Natural killer cell (primary cell): ENCODE data around the gene GMPPA. TPM values are rescaled to one million over a fixed set of nuclear protein-coding genes. Genes with fewer than 3 reads are reported as not detected.

Experiments used
- ATAC-seq, 3 donors: fragments of 150-1000 bp in 2 of 3; fragments of 200-7000 bp in 1 of 3; cut with Tn5 transposase; 1 replicate in 1 of 3; 2 replicates in 2 of 3; pipeline ENCODE4 v1.10.0; 2021; ENCODE audit warnings: mild to moderate bottlenecking in 2 of 3, moderate library complexity in 2 of 3
- DNase-seq, 2 donors: peaks; one replicate each; pipeline versions ENCODE4 v3.0.0 to v3.0.0-alpha.2; 2013 to 2021; ENCODE audit warnings: mixed read lengths in 1 of 2
- H3K27ac ChIP-seq: one replicate; pipeline ENCODE4 v1.5.1; 2013; ENCODE audit warnings: mild to moderate bottlenecking, low read length
- H3K27me3 ChIP-seq: one replicate; pipeline ENCODE4 v1.6.1; 2013; ENCODE audit warnings: low read length; ENCODE audit not compliant: control insufficient read depth, insufficient read depth
- H3K36me3 ChIP-seq: one replicate; pipeline ENCODE4 v1.6.1; 2013; ENCODE audit warnings: low read length; ENCODE audit not compliant: control insufficient read depth, insufficient read depth
- H3K4me1 ChIP-seq: one replicate; pipeline ENCODE4 v1.6.1; 2013; ENCODE audit warnings: low read length; ENCODE audit not compliant: control insufficient read depth, insufficient read depth
- H3K4me3 ChIP-seq: one replicate; pipeline ENCODE4 v1.5.1; 2013; ENCODE audit warnings: low read length
- H3K9me3 ChIP-seq: one replicate; pipeline ENCODE4 v1.6.1; 2013; ENCODE audit warnings: low read length; ENCODE audit not compliant: control insufficient read depth, insufficient read depth
- H3K27ac Mint-ChIP-seq, 2 donors: one replicate each; pipeline ENCODE4 v1.8.0; 2022; ENCODE audit warnings: mild to moderate bottlenecking in 2 of 2, mixed read lengths in 2 of 2, moderate library complexity in 1 of 2
- H3K27me3 Mint-ChIP-seq, 2 donors: one replicate each; pipeline ENCODE4 v1.8.0; 2022; ENCODE audit warnings: low read depth in 2 of 2, mixed read lengths in 2 of 2
- H3K36me3 Mint-ChIP-seq: one replicate; pipeline ENCODE4 v1.8.0; 2022; ENCODE audit warnings: mixed read lengths
- H3K4me1 Mint-ChIP-seq, 2 donors: one replicate each; pipeline ENCODE4 v1.8.0; 2022; ENCODE audit warnings: mixed read lengths in 2 of 2
- H3K4me3 Mint-ChIP-seq: one replicate; pipeline ENCODE4 v1.8.0; 2022; ENCODE audit warnings: mild to moderate bottlenecking, moderate library complexity, mixed read lengths
- H3K9me3 Mint-ChIP-seq, 2 donors: one replicate each; pipeline ENCODE4 v1.8.0; 2022; ENCODE audit warnings: mixed read lengths in 2 of 2
- CTCF ChIP-seq: fragments of 200-600 bp; IDR thresholded peaks from one replicate; pipeline ENCODE4 v1.8.0; 2022; ENCODE audit warnings: antibody characterized with exemption
- WGBS: methylation state at CpG from one replicate; pipeline ENCODE4 v1.1.7; 2013; ENCODE audit warnings: missing lambda C conversion rate; ENCODE audit not compliant: insufficient coverage; 5-methylcytosine and 5-hydroxymethylcytosine counted together
- intact Hi-C: fragments of 100-400 bp; cut with micrococcal nuclease; formaldehyde crosslinking; loops from one replicate; pipeline ENCODE4 v1.14.2; 2022
- total RNA-seq, 4 donors: library from RNA; stranded (reverse); fragments of 120-200 nt in 1 of 4; gene quantifications; one replicate each; pipeline versions ENCODE4 v1.2.3 to v1.2.4, GENCODE V29; 2013 to 2022

The GMPPA gene
- total RNA-seq, 3 donors from 2014 or later (not counting 1 experiment from before 2014, with no cell fraction given), result 27.6 to 36.3 (median 33.8) TPM

DNA sequence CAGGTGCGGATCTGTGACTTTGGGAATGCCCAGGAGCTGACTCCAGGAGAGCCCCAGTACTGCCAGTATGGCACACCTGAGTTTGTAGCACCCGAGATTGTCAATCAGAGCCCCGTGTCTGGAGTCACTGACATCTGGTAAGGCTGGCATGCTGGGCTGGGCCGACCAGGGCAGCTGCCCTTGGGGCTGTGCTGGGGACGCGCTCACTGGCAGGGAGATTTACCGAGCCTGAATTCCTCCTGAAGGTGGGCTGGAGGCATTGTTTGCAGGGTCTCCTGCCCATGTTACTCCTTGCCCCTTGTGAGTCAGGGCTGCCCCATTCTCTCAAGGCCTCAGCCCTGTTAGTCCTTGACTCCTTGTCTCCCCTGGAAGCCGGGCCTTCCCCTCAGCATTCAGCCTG lies 18.7 kb upstream of the GMPPA start:
- ATAC-seq, result no peak
- peaks cover 26 to 32% of the 10 kb centered on the region in 2 donors for H3K27me3 Mint-ChIP-seq
- DNase-seq, result no peak
- no peak overlapping the region for H3K27ac Mint-ChIP-seq
- TF ChIP-seq CTCF, result no peak
- H3K9me3 ChIP-seq, result no peaks in the 10 kb centered on the region
- H3K4me3 Mint-ChIP-seq, result no peak overlapping the region
- H3K36me3 Mint-ChIP-seq, result no peaks in the 10 kb centered on the region
- peaks cover 5 to 13% of the 10 kb centered on the region in 2 donors for H3K4me1 Mint-ChIP-seq
- intact Hi-C loops, result no loop called here
- WGBS, result 87% methylated on average over 8 of the region's 8 CpGs
- no peaks in the 10 kb centered on the region for H3K9me3 Mint-ChIP-seq
- H3K4me1 ChIP-seq, result peaks cover 8% of the 10 kb centered on the region
- H3K27ac ChIP-seq, result no peak overlapping the region
- H3K36me3 ChIP-seq, result no peaks in the 10 kb centered on the region
- no peak overlapping the region for H3K4me3 ChIP-seq
- peaks cover 11% of the 10 kb centered on the region for H3K27me3 ChIP-seq

- no peak for ATAC-seq
- TF ChIP-seq CTCF, result no peak
- no peak overlapping the region for H3K27ac Mint-ChIP-seq
Observed at GRCh38 chr2:219482674-219483405, 15.9 kb upstream of the GMPPA start.

DNA sequence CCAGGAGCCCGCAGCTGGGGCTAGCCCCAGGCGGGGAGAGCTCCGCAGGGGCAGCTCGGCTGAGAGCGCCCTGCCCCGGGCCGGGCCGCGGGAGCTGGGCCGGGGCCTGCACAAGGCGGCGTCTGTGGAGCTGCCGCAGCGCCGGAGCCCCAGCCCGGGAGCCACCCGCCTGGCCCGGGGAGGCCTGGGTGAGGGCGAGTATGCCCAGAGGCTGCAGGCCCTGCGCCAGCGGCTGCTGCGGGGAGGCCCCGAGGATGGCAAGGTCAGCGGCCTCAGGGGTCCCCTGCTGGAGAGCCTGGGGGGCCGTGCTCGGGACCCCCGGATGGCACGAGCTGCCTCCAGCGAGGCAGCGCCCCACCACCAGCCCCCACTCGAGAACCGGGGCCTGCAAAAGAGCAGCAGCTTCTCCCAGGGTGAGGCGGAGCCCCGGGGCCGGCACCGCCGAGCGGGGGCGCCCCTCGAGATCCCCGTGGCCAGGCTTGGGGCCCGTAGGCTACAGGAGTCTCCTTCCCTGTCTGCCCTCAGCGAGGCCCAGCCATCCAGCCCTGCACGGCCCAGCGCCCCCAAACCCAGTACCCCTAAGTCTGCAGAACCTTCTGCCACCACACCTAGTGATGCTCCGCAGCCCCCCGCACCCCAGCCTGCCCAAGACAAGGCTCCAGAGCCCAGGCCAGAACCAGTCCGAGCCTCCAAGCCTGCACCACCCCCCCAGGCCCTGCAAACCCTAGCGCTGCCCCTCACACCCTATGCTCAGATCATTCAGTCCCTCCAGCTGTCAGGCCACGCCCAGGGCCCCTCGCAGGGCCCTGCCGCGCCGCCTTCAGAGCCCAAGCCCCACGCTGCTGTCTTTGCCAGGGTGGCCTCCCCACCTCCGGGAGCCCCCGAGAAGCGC lies 15.0 kb upstream of the GMPPA start:
- Mint-ChIP-seq H3K9me3 (no peaks in the 10 kb centered on the region), H3K4me1 (peaks cover 0 to 8% of the 10 kb centered on the region in 2 donors), H3K27me3 (peaks cover 28 to 47% of the 10 kb centered on the region in 2 donors), H3K27ac (no peak overlapping the region), H3K4me3 (peak overlapping the region; percentile 49), H3K36me3 (no peaks in the 10 kb centered on the region)
- Histone ChIP-seq H3K36me3 (no peaks in the 10 kb centered on the region), H3K4me1 (peaks cover 5% of the 10 kb centered on the region), H3K9me3 (no peaks in the 10 kb centered on the region), H3K27me3 (peaks cover 19% of the 10 kb centered on the region), H3K4me3 (no peak overlapping the region), H3K27ac (no peak overlapping the region)
- intact Hi-C loops, result no loop called here
- ATAC-seq (peak in 1 of 3 donors; percentile 21), DNase-seq (no peak)
- WGBS, result 17% methylated on average over 58 of the region's 58 CpGs
- TF ChIP-seq CTCF, result no peak

More at GRCh38 chr2:219482674-219483405, 15.9 kb upstream of the GMPPA start:
- Mint-ChIP-seq H3K27me3 (peaks cover 26 to 45% of the 10 kb centered on the region in 2 donors), H3K4me1 (peaks cover 0 to 8% of the 10 kb centered on the region in 2 donors), H3K4me3 (no peak overlapping the region), H3K9me3 (no peaks in the 10 kb centered on the region), H3K36me3 (no peaks in the 10 kb centered on the region)
- Histone ChIP-seq H3K27me3 (peaks cover 19% of the 10 kb centered on the region), H3K4me1 (peaks cover 5% of the 10 kb centered on the region), H3K4me3 (no peak overlapping the region), H3K27ac (no peak overlapping the region), H3K9me3 (no peaks in the 10 kb centered on the region), H3K36me3 (no peaks in the 10 kb centered on the region)
- WGBS, result 76% methylated on average over 17 of the region's 17 CpGs
- no peak for DNase-seq
- intact Hi-C loops, result no loop called here
